ENCODE measurements around the gene ATG7. TPM values are rescaled to one million over a fixed set of nuclear protein-coding genes. Genes with fewer than 3 reads are reported as not detected.
"Not testable (repeated sequence)": the region's sequence is repeated elsewhere in the genome, so short reads cannot be mapped to it uniquely, and the experiment has no call there.

The ATG7 gene
- total RNA-seq, 1 experiment from 2014 or later = 59.1 TPM

DNA sequence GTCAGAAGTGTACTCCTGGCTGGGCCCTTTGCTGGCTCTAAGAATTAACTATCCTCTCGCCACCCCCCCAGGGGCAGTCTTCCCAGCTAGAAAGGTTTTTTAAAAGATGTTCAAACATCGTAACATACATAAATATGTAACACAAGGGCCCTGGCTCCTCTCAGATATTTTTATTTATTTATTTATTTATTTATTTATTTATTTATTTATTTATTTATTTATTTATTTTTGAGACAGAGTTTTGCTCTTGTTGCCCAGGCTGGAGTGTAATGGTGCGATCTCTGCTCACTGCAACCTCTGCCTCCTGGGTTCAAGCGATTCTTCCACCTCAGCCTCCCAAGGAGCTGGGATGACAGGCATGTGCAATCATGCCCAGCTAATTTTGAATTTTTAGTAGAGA is 190.5 kb downstream of the ATG7 start:
- not testable (repeated sequence) for DNase-seq (ENCODE audit: low spot score)

GRCh38 chr3:11463591-11463990 is 191.4 kb downstream of the ATG7 start:
- DNase-seq (ENCODE audit: low spot score) = no peak

GRCh38 chr3:11464356-11464755 is 192.2 kb downstream of the ATG7 start:
- no peak for DNase-seq (ENCODE audit: low spot score)

GRCh38 chr3:11465744-11466616 is 193.8 kb downstream of the ATG7 start:
- no peak for DNase-seq (ENCODE audit: low spot score)

DNA sequence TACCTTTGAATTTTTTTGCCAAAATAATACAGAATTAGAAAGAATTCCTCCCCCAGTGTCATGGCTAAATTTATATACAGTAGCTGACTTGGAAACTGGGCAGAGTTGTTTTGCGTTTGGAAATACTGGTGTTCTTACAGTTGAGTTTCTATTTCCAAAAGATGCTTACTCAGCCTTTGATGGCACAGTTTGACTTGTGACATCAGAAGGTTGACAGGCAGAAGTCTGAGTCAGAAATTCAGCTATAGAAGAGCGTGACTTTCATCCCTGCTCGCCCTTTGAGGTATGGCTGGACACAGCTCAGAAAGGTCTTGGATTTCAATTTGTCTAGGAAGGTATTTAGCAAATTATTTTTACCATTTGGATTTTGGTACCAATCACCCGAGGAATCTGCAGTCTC is 195.7 kb downstream of the ATG7 start:
- DNase-seq (ENCODE audit: low spot score) = no peak

DNA sequence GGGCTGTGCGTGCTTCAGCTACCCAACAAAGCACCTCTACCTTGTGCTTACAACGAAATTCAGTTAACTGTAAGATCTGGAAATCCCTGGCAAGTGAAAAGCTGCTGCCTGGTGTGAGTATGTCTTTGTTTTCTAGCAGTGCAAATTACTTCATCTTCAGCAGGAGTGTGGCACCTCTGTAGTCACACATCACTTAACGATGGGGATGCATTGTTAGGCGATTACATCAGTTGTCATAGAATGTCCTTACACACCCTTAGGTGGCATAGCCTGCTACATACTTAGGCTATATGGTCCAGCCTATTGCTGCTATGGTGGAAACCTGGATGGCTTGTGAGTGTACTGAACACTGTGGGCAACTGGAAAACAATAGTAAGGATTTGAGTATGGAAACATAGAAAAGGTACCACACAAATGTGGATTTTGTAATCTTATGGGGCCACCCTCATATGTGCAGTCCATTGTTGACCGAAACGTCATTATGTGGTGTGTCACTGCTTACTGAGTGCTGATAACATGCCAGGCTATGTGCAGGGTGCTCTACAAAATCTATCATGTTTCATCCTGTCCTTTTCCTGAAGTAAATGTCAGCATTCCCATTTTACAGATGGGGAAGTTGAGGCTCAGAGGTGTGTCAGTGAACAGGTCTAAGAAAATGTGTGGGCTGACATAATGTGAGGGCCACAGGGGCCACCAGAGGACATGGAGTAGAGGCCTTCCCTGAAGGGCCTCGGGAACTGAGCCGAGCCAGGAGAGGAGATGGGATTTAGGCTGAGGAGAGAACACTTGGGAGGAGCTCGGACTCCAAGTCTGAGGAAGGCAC is 198.0 kb downstream of the ATG7 start:
- no peak for DNase-seq (ENCODE audit: low spot score)

- DNase-seq (ENCODE audit: low spot score) = no peak
These were observed 203.1 kb downstream of the ATG7 start for GRCh38 chr3:11475324-11475723.

GRCh38 chr3:11476735-11477144 is 204.5 kb downstream of the ATG7 start:
- no peak for DNase-seq (ENCODE audit: low spot score)

DNA sequence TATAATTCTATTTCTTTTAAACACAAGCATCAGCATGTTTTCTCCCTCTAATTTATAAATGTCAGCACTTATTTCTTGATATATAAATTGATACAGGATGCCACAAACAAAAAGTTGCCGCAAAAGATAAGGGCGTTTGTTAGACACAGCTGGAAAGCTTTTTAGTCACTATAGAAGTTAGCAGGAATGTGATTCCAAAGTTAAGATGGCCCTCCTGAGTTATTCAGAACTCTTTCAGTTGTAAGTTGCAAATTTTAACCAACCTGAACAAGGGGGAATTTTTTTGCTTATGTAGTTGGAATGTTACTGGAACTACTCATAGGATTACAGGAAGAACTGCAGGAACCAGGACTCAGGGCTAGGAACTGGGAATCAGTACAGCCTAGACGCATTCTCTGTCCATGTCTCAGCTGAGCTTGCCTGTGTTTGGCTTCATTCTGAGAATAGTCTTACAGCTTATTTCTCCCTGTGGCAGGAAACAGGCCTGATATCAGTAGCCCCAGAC is 205.3 kb downstream of the ATG7 start:
- DNase-seq (ENCODE audit: low spot score) = no peak

DNA sequence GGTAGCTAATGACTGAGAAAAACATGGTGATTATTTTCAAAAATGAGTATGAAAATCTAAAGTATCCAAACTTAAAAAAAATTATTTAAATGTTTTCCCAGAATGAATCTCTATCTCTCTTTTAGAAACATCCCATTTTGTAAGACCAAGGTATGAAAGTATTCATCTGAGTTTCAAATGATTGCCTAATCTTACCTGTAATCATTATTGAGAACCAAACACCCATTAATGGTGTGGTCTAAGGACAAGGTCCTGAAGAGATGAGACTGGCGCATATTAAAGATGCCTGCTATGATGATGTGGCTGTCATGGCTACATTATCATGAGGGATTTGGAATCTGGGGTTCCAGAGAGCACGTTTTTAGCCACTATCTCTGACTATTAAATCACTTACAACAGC is 206.0 kb downstream of the ATG7 start:
- DNase-seq (ENCODE audit: low spot score) = no peak

DNA sequence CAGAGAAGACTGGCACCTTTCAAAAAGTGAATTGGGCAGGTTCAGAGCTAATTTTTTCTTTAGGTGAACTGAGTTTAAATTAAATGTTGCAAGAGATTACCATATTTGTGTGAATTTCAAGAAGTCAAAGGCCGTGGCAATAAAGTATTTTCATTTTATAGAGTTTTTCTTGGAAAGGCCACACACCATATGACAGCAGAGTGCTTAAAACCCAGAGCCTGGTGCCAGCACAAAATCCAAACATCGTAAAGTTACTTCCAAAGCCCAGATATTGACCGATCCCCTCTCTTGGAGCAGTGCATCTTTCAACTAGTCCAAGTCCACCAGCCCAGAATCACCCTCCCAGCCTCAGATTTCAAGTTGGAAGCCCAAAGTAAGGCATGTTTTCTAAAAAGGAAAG is 207.0 kb downstream of the ATG7 start:
- no peak for DNase-seq (ENCODE audit: low spot score)

- DNase-seq (ENCODE audit: low spot score) = no peak
These were observed 208.6 kb downstream of the ATG7 start for GRCh38 chr3:11480663-11481298.

GRCh38 chr3:11481556-11481955 is 209.4 kb downstream of the ATG7 start:
- no peak for DNase-seq (ENCODE audit: low spot score)

DNA sequence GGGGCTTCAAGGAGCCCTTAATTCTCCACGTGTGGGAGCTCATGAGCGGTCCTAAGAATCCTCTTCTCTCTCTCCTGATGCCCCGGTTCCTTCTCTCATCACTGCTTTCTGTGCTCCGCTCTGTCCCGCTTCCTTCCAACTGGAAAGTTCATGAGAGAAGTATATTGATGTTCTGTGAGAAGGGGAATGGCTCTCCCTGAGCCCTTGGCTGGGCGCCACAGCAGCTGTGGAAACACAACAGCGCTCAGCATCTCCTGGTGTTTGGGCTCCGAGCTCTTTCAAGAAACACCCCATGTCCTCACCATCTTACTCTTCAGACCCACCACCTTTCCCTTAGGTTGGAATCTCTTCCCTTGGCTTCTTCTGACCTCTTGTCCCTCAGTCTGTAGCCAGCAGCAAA is 209.8 kb downstream of the ATG7 start:
- no peak for DNase-seq (ENCODE audit: low spot score)

DNA sequence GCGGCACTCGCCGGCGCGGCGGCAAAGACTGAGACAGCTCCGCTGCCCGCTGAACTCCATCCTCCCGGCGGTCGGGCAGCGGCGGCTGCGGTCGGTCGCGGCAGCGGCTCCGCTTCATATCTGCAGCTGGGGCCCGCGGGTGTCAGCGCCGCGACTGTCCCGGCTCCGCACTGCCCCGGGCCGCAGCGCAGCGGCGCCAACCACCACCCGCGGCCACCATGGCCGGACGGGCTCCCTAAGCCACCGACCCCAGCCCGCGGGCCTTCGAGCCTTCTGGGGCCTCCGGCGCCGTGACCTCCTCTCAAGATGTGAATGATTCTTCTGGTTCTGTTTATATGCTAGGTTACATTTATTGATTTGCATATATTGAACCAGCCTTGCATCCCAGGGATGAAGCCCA is 216.2 kb downstream of the ATG7 start:
- not testable (repeated sequence) for DNase-seq (ENCODE audit: low spot score)

GRCh38 chr3:11494131-11494916 is 222.1 kb downstream of the ATG7 start:
- DNase-seq (ENCODE audit: low spot score) = no peak

DNA sequence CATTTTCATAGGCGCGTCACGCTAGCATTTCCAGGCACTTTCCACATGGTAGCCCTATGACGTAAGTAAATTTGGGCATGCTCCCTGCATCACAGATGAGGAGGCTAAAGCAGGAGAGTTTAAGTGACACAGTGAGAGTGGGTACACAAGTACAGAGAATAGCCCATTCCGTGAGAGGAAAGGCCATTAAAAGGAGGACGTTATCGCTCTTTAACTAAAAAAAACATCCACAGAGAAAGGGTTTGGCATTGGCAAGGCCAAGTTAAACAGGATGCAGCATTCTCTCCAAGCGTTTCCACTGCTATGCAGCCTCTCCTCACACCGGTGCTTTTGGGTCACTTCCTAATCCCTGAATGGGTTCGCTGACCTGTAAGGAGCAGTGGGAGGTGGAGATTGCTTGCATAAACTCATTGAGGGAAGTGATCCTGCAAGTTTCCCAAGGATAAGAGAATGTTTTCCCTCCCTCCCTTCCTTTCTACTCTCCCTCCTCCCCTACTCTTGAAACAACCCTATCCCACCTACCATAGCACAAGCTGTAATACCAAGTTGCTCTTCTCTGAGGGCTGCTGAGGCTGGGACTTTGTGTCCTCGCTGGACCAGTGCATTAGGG is 223.9 kb downstream of the ATG7 start:
- no peak for DNase-seq (ENCODE audit: low spot score)

- DNase-seq (ENCODE audit: low spot score) = no peak
These were observed 226.0 kb downstream of the ATG7 start for GRCh38 chr3:11498177-11498576.

DNA sequence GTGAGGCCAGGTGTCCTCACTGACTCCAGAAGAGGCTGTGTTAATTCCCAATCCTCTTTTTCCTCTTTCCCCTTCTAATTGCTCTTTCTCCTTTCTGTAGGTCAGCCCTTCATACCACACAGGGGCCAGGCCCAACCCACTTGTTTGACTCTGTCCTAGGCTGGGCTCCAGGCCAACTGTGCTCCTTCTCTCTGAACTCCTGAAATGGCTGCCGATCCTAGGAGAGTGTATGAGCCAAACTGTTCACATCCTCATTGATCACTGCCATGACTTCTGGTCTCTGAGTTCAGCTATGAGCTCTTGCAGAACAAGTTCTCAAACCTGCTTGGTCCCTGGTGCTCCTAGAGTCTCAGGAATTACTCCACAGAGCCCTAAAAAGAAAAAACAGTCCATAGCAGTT is 226.4 kb downstream of the ATG7 start:
- DNase-seq (ENCODE audit: low spot score) = peak; percentile 67

GRCh38 chr3:11499144-11499543 is 226.9 kb downstream of the ATG7 start:
- peak; percentile 83 for DNase-seq (ENCODE audit: low spot score)

DNA sequence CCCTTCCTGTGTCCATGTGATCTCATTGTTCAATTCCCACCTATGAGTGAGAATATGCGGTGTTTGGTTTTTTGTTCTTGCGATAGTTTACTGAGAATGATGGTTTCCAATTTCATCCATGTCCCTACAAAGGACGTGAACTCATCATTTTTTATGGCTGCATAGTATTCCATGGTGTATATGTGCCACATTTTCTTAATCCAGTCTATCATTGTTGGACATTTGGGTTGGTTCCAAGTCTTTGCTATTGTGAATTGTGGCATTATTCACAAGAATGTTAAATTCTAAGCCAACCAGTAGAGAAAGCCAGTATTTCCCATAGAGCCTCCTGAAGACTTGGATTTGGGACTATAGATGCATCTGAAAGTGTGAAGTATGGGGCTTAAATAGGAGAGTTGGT is 230.2 kb downstream of the ATG7 start:
- not testable (repeated sequence) for DNase-seq (ENCODE audit: low spot score)

Data from H4 (cell line).